HG03354 (cell line): ENCODE results near the gene SPRY4.
"Not testable (repeated sequence)": the region's sequence is repeated elsewhere in the genome, so short reads cannot be mapped to it uniquely, and the experiment has no call there.

Experiments used
- ATAC-seq: cut with Tn5 transposase; IDR thresholded peaks from one replicate; pipeline ENCODE4 v1.9.1; 2021; ENCODE audit warnings: mild to moderate bottlenecking; ENCODE audit not compliant: unreplicated experiment, poor library complexity, severe bottlenecking

The SPRY4 gene, protein sequence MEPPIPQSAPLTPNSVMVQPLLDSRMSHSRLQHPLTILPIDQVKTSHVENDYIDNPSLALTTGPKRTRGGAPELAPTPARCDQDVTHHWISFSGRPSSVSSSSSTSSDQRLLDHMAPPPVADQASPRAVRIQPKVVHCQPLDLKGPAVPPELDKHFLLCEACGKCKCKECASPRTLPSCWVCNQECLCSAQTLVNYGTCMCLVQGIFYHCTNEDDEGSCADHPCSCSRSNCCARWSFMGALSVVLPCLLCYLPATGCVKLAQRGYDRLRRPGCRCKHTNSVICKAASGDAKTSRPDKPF

DNA sequence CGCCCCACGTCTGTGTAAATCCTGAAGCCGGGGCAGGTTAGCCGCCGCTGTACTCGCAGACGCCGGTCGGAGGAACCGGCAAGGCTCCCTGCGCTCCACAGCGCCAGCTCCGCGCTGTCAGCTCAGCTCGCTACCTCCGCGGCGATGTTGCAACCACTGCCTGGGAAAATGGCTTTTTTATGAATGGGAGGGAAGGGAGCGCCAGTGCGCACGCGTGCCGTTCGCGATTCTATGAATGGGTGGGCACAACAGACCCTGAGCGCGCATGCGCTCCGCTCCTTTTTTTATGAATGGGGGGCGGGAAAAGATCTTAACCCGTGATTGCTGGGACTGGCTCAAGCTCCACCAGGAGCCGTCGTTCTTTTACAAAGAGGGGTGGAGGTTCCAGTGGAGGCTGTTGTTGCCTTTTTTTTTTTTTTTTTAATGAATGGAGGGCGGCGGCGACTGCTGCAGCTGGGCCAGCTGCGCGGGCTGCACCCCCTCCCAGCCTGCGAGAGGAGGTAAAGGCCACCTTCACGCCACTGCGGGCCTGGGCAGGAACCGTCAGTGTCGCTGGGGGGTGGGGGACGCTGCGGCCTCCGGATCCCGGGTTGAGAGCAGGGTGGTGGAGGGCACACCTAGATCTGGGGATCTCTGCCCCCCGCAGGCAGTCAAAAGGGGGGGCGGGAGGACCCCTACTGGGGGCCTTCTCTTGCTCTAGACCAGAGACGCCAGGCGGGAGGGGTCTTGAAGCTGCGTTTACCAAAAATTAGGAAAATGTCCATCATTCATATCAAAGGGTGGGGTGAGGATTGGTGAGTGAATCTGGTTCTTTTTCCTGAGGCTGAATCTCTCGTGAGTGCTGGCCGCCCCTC is at the start of gene SPRY4:
Gene SPRY4, minus strand, starts transcription at position 151 of the 854 bp plus-strand sequence. CDS start 9,913 bp downstream, outside the sequence.
- ATAC-seq: peak; percentile 67

DNA sequence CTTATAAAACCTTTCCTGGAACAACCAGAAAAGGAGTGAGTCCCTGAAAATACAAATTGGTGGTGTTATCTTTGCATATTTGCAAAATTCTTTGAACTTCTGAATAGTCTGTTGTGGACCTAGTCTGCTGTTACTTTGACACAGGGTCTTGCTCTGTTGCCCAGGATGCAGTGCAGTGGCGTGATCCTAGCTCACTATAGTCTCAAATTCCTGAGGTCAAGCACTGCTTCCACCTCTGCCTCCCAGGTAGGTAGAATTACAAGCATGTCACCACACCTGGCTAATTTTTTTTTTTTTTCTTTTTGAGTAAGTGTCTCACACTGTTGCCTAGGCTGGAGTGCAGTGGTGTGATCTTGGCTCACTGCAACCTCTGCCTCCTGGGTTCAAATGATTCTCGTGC is 43.7 kb upstream of the SPRY4 start:
- no peak for ATAC-seq

DNA sequence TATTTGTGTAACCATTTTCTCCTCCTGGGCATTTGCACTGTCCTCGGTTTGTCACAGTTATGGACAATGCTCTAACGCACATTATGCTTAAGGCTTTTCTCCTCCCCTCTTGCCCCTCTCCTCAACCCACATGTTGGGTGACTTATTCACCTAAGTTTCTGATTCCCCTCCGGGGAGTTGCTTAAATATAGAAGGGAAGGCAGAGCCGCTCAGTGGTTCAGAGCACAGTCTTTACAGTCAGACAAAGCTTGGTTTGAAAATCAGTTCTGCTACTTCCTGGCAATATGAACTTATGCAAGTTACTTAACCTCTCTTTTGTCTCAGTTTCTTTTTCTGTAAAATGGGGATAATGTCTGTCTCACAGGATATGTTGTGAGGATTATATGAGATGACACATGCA is 41.2 kb upstream of the SPRY4 start:
- ATAC-seq: no peak

DNA sequence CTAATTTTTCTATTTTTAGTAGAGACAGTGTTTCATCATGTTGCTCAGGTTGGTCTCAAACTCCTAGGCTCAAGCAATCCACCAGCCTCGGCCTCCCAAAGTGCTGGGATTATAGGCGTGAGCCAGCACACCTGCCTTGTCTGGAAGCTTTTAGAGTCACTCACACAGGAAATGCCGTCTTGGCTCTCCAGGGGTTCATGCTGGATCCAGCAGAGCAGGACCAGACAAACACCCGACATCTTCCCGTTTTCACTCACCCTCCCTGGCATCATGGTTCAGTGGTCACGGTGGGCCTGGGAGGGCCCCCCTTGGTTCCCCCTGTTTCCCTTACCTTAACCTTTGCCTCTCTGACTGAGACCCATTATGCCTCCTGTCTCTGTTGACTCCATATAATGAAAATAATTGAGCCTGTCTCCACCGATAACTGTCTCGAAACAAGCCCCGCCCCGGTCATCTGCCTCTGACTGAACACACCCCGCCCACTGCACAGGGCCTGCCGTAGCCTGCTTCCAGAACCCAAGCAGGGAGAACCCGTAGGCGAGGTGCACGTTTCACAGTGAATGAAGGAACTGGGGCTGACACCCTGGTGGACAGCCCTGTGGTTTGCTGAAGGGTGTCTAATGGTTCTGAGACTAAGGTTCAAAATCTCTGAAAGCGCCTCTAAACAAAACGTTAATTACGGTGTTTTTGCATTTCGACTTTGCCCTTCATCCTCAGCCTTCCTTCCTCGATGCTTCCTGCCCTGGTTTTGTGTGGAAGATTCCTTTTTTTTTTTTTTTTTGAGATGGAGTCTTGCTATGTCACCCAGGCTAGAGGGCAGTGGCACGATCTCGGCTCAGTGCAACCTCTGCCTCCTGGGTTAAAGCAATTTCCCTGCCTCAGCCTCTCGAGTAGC is 39.7 kb upstream of the SPRY4 start:
- peak; percentile 50 for ATAC-seq

DNA sequence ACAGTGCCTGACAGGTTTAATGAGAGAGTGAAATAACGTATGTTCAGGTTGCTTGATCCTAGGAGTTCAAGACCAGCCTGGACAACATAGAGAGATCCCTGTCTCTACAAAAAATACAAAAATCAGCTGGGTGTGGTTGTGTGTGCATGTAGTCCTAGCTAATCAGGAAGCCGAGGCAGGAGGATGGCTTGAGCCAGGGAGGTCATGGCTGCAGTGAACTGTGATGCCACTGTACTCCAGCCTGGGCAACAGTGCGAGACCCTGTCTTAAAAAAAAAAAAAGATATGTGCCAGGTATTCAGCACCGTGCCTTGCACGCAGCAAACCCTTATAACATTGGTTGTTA is 38.8 kb upstream of the SPRY4 start:
- ATAC-seq: no peak

DNA sequence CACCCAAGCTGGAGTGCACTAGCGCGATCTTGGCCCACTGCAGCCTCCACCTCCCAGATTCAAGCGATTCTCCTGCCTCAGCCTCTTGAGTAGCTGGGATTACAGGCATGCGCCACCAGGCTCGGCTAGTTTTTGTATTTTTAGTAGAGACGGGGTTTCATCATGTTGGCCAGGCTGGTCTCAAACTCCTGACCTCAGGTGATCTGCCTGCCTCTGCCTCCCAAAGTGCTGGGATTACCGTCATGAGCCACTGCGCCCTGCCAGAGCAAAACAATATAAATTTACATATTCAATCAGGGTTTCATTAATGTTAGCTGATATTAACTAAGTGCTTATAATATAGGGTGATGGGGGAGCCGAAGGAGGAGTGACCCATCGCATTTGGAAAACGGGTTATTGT is 37.4 kb upstream of the SPRY4 start:
- not testable (repeated sequence) for ATAC-seq

DNA sequence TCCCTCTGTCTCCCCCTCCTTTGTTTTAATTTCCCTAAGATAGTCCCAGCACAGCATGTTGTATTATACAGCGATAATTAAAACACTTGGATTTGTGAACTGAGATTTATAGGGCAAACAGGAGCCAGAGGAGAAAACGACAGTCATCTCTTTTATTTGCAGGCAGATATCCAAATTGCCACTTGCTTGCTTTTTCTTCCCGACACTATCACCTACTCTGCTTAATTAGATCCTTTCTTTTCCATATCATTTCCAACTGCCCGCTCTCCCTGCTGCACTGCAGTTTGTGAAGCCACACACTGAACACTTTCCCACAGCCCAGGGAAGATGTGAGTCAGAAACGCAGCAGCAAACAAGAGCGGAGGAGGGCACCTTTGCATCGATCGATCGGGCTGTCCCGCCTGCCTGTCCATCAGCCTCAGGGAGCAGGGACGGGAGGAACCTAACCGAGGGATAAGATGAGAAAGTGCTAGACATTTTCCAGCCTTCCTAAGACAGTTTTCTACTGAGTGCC is 35.8 kb upstream of the SPRY4 start:
- no peak for ATAC-seq

DNA sequence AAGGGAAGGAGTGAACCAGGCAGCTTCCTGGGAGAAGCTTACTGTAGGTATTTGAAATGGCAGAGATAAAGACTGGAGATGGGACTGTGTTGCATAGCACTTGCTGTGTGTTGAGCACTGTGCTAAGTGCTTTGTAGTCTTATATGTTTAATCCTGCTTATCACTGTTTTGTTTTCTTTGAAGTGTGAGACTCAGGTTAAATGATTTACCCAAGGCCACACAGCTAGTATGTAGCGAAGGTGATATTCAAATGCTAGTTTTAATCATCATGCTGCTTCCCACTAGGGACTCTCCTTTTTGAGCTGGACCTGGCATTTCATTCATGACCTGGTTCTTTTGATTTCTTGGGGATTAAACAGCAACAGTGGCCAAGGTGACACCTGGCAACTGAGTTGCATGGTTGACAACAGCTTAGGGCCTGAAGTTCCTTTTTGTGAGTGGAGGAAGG is 35.3 kb upstream of the SPRY4 start:
- no peak for ATAC-seq

DNA sequence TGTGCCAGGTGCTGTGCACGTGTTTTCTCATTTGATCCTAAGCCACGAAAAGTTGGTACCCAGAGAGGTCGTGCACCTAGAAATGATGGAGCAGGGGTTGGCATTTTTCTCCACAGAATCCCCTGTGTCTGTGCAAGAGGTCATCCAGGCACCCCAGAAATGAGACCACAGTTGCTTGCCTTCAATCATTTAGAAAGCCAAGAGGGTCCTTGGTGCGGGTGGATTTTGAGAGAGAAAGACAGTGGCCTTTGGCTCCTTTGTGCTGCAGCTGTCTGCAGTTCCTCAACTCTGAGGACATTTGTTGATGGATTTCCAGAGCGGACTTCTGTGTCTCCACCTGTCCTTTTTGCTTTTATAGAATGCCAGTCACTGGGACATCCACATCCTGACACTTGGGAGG is 33.8 kb upstream of the SPRY4 start:
- no peak for ATAC-seq

DNA sequence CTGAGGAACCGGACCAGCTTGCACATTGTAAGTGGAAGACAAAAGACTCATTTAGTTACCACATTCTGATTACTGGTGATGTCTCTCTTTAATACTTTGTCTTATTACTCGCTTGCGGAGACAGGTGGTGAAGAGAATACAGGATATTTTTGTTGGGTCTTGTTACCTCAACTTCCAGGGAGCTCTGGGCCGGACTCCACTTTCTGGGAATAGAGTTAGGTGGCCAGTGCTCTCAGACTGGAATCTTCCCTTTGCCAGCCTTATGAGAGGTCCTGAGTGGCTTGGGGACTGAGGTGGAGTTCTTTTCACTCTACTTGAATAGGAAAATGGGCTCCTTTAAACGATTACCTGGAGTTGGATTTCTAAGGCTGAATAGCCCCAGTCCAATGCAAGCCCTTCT is 33.3 kb upstream of the SPRY4 start:
- ATAC-seq: no peak

DNA sequence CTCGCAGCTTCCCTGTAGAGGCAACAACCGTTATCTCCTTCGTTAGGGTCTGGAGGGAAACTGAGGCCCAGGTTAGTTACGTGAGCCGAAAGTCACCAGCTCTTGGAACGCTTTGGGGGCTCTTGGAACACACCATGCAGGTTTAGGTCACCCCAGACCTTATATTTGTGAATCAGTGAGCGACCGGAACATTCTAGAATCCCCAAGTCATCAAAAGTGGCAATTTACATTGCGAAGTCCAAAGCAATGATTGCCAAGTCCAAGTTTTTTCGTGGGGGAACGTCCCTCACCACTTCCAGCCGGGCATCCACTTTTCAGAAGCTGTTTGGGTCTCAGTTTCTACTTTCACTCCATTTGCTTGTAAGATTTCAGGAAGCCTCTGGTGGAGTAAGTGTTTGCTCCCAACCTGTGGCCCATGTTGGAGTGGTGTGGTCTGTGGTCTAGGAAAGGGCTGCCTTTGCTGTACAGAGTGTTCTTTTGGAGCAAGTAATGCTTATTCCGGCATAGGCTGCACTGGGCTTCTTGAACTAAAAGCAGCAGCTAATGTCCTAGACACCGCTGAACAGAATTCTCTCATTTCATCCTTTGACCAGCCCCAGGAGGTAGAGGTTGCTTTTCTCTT is 32.8 kb upstream of the SPRY4 start:
- ATAC-seq: no peak

DNA sequence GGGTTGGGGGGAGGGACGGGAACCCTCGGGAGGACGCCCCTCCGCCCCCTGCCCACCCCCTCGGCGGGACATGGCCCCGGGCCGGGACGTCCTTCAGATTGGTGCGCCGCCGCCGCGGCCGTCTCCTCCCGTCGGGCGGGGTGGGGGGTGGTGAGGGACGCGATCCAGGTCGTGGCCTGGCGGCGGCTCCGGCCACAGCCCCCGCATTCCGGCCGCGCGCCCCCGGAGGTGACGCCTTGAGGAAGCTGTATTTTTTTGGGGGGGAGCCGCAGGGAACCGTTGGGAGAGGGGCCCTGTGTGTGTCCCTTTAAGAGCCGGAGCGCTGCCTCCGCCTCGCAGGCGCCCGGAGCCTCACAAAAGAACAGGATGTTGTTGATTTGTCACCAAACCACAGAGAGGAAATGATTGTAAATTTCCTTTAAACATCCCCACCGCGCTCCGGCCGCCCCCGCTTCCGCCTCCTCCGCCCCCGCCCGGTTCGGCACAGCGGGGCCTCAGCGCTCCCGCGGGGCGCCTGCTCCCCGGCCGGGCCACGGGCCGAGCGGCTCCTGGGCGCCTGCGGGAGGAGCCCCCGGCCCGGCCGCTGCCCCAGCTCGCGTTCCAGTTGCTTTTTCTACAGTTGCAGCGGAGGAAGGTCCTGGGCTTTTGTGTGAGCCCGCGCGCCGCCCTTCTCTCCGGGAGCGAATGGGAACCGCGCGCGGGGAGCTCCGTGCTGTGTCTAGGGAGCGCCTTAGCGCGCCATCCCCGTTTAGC is 32.1 kb upstream of the SPRY4 start:
- ATAC-seq: peak; percentile 90

DNA sequence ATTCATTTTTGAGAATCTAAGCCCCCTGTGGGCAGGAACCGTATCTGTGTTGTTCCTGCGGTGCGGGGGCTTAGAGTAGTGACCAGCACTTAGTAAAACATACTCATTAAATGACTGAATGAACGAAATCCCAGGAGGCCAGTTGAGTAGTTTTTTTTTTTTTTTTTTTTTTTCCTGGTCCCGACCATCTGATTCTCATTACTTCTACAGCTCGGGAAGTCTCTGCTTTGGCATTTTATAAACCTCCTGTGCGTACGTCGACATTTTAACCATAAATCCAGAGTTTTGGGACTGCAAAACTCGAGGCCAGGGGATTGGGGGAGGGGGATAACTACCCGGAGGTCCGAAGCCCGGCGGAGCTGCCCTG is 31.5 kb upstream of the SPRY4 start:
- no peak for ATAC-seq

DNA sequence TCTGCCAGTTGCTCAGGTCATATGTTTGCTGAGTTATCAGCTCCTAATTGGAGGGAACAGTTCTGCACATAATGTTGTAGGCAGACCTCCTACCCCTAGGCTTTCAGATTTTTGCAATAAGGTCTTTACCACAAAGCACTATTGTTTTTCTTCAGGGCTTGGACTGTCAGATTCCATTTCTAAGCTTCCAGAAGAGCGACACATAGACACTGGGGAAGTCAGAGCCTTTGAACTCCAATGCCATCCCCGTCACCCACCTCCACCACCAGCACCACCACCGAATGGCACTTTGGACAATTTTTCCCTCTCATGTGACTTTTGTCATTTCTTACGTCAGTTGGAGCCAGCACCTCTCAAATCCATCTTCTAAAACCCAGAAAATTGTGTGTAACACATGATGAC is 28.3 kb upstream of the SPRY4 start:
- no peak for ATAC-seq

DNA sequence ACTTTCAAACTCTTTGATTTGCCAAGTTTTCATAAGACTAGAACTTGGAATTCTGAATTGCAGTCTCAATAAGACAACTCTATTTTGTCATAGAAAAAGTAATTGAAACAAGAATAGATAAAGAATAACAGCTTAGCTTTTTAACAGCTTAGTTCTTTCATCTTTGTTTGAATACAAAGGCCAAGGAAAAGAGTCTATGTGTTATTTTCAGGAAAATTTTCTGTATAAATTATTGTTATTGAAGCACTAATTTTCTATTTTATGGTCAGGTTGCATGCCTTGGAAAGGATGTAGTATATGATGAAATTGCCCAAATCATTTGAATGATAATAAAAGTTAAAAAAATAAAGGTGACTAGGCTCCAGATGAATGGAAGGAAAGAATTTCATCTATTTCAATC is 25.2 kb upstream of the SPRY4 start:
- no peak for ATAC-seq

DNA sequence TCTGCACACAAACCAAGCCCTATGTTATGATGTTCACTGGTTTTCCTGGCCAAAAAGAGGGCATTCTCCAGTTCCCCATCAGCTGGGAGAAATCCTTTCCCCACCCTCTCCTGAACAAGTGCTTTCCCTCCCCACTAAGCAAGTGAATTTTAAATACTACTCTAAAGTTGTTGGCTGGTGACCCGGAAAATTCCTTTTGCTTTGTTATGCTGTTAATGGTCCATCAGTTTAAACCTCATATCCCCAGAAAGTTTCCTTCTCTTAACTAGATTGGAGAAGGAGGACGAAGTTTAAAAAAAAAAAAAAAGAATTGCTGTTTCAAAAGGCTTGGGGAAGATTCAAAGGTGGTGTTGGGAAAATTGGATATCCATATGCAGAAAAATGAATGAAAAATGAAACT is 21.9 kb upstream of the SPRY4 start:
- no peak for ATAC-seq

DNA sequence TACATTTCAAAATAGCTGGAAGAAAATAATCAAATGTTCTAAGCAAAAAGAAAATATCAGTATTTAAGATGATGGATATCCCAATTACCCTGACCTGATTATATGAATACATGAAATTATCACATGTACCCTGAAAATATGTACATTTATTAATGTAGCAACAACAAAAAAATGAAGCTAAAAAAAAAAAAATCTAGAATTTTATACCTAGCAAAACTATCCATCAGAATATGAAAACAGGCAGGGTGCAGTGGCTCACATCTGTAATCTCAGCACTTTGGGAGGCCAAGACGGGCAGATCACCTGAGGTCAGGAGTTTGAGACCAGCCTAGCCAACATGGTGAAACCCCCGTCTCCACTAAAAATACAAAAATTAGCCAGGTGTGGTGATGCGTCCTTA is 20.1 kb upstream of the SPRY4 start:
- ATAC-seq: not testable (repeated sequence)

DNA sequence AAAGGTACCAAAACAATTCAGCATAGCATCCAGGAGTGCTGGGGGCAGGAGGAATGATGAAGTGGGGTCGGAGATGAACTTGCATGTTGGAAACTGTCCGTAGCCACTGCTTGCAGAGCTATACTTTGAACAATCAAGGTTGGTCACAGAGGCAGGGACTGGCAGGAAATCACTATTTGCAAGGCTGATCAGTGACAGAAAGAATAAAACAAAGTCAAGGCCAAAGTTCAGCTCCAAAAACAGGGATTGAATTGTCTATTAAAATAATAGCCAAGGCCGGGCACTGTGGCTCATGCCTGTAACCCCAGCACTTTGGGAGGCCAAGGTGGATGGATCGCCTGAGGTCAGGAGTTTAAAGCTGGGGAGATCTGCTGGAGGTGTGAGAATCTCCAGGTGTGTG is 18.7 kb upstream of the SPRY4 start:
- ATAC-seq: no peak
